GM23248 (cell line): ENCODE measurements around the gene CFAP58. TPM values are rescaled to one million over a fixed set of nuclear protein-coding genes. Genes with fewer than 3 reads are reported as not detected.

Experiments used
- DNase-seq: peaks from one replicate; pipeline ENCODE4 v3.0.0-alpha.2; 2015
- H2AFZ ChIP-seq: fragments of 200-600 bp; sonication (generic); 2 replicates; pipeline ENCODE4 v1.6.1; 2016; ENCODE audit warnings: antibody characterized with exemption
- H3F3A ChIP-seq: fragments of 200-600 bp; sonication (generic); 2 replicates; pipeline ENCODE4 v1.6.1; 2016; ENCODE audit warnings: mild to moderate bottlenecking, antibody characterized with exemption, mixed run types; ENCODE audit not compliant: insufficient read depth
- H3K27ac ChIP-seq: fragments of 200-600 bp; sonication (generic); 2 replicates; pipeline ENCODE4 v1.5.1; 2016; ENCODE audit warnings: mild to moderate bottlenecking
- H3K27me3 ChIP-seq: fragments of 200-600 bp; sonication (generic); replicated peaks from 2 replicates; pipeline ENCODE4 v1.6.1; 2016; ENCODE audit warnings: mild to moderate bottlenecking; ENCODE audit not compliant: insufficient read depth
- H3K36me3 ChIP-seq: fragments of 200-600 bp; sonication (generic); 2 replicates; pipeline ENCODE4 v1.6.1; 2016; ENCODE audit warnings: low read depth, mild to moderate bottlenecking
- H3K4me1 ChIP-seq: fragments of 200-600 bp; sonication (generic); 2 replicates; pipeline ENCODE4 v1.6.1; 2016; ENCODE audit warnings: mild to moderate bottlenecking; ENCODE audit not compliant: insufficient read depth
- H3K4me2 ChIP-seq: fragments of 200-600 bp; sonication (generic); one replicate; pipeline ENCODE4 v1.6.1; 2016; ENCODE audit warnings: mild to moderate bottlenecking; ENCODE audit not compliant: unreplicated experiment
- H3K4me3 ChIP-seq: fragments of 200-600 bp; sonication (generic); 2 replicates; pipeline ENCODE4 v1.5.1; 2016; ENCODE audit warnings: mild to moderate bottlenecking
- H3K79me2 ChIP-seq: fragments of 200-600 bp; sonication (generic); 2 replicates; pipeline ENCODE4 v1.6.1; 2016; ENCODE audit warnings: mild to moderate bottlenecking; ENCODE audit not compliant: insufficient read depth
- H3K9ac ChIP-seq: fragments of 200-600 bp; sonication (generic); 2 replicates; pipeline ENCODE4 v1.6.1; 2016; ENCODE audit warnings: mild to moderate bottlenecking
- H3K9me2 ChIP-seq: fragments of 200-600 bp; sonication (generic); 2 replicates; pipeline ENCODE4 v1.6.1; 2016; ENCODE audit warnings: mixed run types, mild to moderate bottlenecking, moderate library complexity; ENCODE audit not compliant: insufficient read depth
- H3K9me3 ChIP-seq: fragments of 200-600 bp; sonication (generic); one replicate; pipeline ENCODE4 v1.6.1; 2017; ENCODE audit warnings: low read depth
- H4K20me1 ChIP-seq: fragments of 200-600 bp; sonication (generic); 2 replicates; pipeline ENCODE4 v1.6.0; 2016; ENCODE audit not compliant: insufficient read depth
- EZH2 ChIP-seq: fragments of 200-600 bp; sonication (generic); IDR thresholded peaks from 2 replicates; pipeline ENCODE4 v1.6.1; 2018; ENCODE audit warnings: antibody characterized with exemption, mild to moderate bottlenecking; ENCODE audit not compliant: insufficient read depth, poor library complexity, severe bottlenecking
- EZH2phosphoT487 ChIP-seq: fragments of 200-600 bp; sonication (generic); IDR thresholded peaks from 2 replicates; pipeline ENCODE4 v1.6.1; 2018; ENCODE audit warnings: antibody characterized with exemption, moderate library complexity, mild to moderate bottlenecking, low read depth; ENCODE audit not compliant: insufficient read depth
- WGBS, 2 experiments: methylation state at CpG; one replicate each; pipeline ENCODE4 v1.1.6; 2015 to 2017; ENCODE audit warnings: low lambda C conversion rate in 2 of 2, low coverage in 1 of 2; ENCODE audit errors: missing lambda C conversion rate in 2 of 2; 5-methylcytosine and 5-hydroxymethylcytosine counted together
- in situ Hi-C: fragments of 300-500 bp; cut with MboI; formaldehyde crosslinking; loops from 2 replicates; pipeline ENCODE4 v1.15.0; 2020
- polyA plus RNA-seq: library from polyadenylated mRNA; unstranded; fragments of >200 nt; fragmentation: Nextera tagmentation; extraction: Ambion mirVana; gene quantifications from 2 replicates; pipeline ENCODE4 v1.2.1, GENCODE V29; 2016
- total RNA-seq: library from RNA; depleted of rRNA; stranded (reverse); fragments of >200 nt; shearing (Covaris generic); gene quantifications from 2 replicates; pipeline ENCODE4 v1.2.3, GENCODE V29; 2014

CFAP58 gene
- total and polyA plus RNA-seq, 2 experiments from 2014 or later: 0.22 to 0.30 TPM

GRCh38 chr10:104480797-104481196 lies 127.2 kb downstream of the CFAP58 start:
- no peaks in the 10 kb centered on the region for H3K9me2 ChIP-seq
- no peaks in the 10 kb centered on the region for H3K9me3 ChIP-seq
- no peak overlapping the region for H2AFZ ChIP-seq
- H3K27ac ChIP-seq: no peak overlapping the region
- H3K4me3 ChIP-seq: no peak overlapping the region
- no peaks in the 10 kb centered on the region for H3F3A ChIP-seq
- H3K9ac ChIP-seq: no peak overlapping the region
- H3K27me3 ChIP-seq: peaks cover 6% of the 10 kb centered on the region
- in situ Hi-C loops: no loop called here
- TF ChIP-seq EZH2: no peak
- TF ChIP-seq EZH2phosphoT487: no peak
- DNase-seq: no peak
- no peaks in the 10 kb centered on the region for H3K4me1 ChIP-seq
- H4K20me1 ChIP-seq: no peaks in the 10 kb centered on the region
- H3K79me2 ChIP-seq: no peaks in the 10 kb centered on the region
- no peaks in the 10 kb centered on the region for H3K36me3 ChIP-seq
- WGBS, 2 experiments: 44 to 51% methylated on average over 3 of the region's 3 CpGs
- H3K4me2 ChIP-seq: no peak overlapping the region

DNA sequence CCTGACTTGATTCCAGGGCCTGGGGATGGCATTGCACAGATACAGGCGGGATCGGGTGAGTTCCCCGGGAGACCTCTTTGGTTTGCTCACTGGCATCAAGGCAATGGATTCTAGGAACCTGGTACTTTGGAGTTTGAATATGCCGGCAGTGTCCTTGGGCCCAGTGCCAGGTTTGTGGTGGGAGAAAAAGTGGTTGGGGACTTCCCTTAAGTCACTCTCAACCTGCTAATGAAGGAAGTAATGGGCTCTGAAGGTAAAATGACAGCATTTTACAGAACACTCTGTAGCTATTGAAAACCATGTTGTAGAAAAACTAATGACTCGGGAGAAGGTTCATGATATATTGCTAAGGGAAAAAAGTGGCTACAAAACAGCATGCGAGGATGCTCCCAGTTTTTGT lies 129.9 kb downstream of the CFAP58 start:
- Histone ChIP-seq H3K4me1 (no peaks in the 10 kb centered on the region), H3K79me2 (no peaks in the 10 kb centered on the region), H3K4me3 (no peak overlapping the region), H3F3A (no peaks in the 10 kb centered on the region), H3K36me3 (no peaks in the 10 kb centered on the region), H3K4me2 (no peak overlapping the region), H2AFZ (no peak overlapping the region), H3K9me3 (no peaks in the 10 kb centered on the region), H3K27ac (no peak overlapping the region), H4K20me1 (no peaks in the 10 kb centered on the region), H3K27me3 (peaks cover 6% of the 10 kb centered on the region), H3K9ac (no peak overlapping the region), H3K9me2 (no peaks in the 10 kb centered on the region)
- TF ChIP-seq EZH2phosphoT487: no peak
- TF ChIP-seq EZH2: no peak
- no peak for DNase-seq
- WGBS, 2 experiments: 58 to 59% methylated on average over 6 of the region's 6 CpGs
- in situ Hi-C loops: no loop called here

- Histone ChIP-seq H2AFZ (no peak overlapping the region), H3K9ac (no peak overlapping the region), H3K4me1 (no peaks in the 10 kb centered on the region), H3F3A (no peaks in the 10 kb centered on the region), H3K9me3 (no peaks in the 10 kb centered on the region), H3K36me3 (no peaks in the 10 kb centered on the region), H3K4me3 (no peak overlapping the region), H3K9me2 (no peaks in the 10 kb centered on the region), H3K27ac (no peak overlapping the region), H3K79me2 (no peaks in the 10 kb centered on the region), H4K20me1 (no peaks in the 10 kb centered on the region), H3K27me3 (peaks cover 6% of the 10 kb centered on the region), H3K4me2 (no peak overlapping the region)
- in situ Hi-C loops: no loop called here
- no peak for DNase-seq
- WGBS, 2 experiments: 59 to 62% methylated on average over 3 of the region's 3 CpGs
- no peak for TF ChIP-seq EZH2
- TF ChIP-seq EZH2phosphoT487: no peak
These were observed 132.0 kb downstream of the CFAP58 start for GRCh38 chr10:104485632-104486031.

GRCh38 chr10:104486803-104487202 lies 133.2 kb downstream of the CFAP58 start:
- Histone ChIP-seq H3K4me3 (no peak overlapping the region), H3K9me2 (no peaks in the 10 kb centered on the region), H3K4me2 (no peak overlapping the region), H2AFZ (no peak overlapping the region), H3K27me3 (peaks cover 6% of the 10 kb centered on the region), H4K20me1 (no peaks in the 10 kb centered on the region), H3K27ac (no peak overlapping the region), H3K4me1 (no peaks in the 10 kb centered on the region), H3K9ac (no peak overlapping the region), H3K9me3 (no peaks in the 10 kb centered on the region), H3K36me3 (no peaks in the 10 kb centered on the region), H3K79me2 (no peaks in the 10 kb centered on the region), H3F3A (no peaks in the 10 kb centered on the region)
- DNase-seq: no peak
- TF ChIP-seq EZH2phosphoT487 (no peak), EZH2 (no peak)
- whole genome bisulfite sequencing, 2 experiments: 53 to 65% methylated on average over 1 of the region's 1 CpG
- in situ Hi-C loops: no loop called here

DNA sequence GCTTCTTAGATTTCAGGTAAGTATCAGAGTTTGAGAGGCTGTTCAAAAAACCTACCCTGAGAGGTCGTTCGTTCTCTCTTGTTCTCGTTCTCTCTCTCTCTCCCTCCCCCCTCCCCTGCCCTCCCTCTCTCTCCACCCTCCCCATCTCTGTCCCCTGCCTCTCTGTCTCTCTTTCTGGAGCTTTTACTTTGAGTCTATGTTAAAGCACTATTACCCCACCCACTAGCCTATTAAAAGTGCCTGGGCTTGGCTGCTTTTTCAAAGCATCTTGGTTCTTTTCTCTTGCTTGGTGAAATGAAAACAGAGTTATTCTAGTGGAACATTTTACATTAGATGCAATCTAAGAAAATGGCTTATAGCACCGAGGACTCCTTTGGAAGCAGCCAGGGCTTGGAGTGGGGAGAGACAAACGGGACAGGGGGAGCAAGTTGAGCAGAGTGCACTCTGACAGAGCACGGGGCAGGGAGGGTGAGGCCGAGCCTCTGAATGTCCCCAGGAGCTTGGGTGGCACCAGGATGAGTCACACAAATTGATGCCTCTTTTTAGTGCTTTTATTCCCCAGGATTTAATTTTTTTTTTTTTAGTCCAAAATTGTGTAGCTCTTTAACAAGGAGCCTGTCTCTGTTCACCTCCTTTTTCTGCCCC lies 134.3 kb downstream of the CFAP58 start:
- TF ChIP-seq EZH2 (no peak), EZH2phosphoT487 (no peak)
- Histone ChIP-seq H3K4me2 (no peak overlapping the region), H2AFZ (no peak overlapping the region), H3K36me3 (no peaks in the 10 kb centered on the region), H3K4me3 (no peak overlapping the region), H3K4me1 (no peaks in the 10 kb centered on the region), H3K27ac (no peak overlapping the region), H3K79me2 (no peaks in the 10 kb centered on the region), H3K9me2 (no peaks in the 10 kb centered on the region), H3K9me3 (no peaks in the 10 kb centered on the region), H4K20me1 (no peaks in the 10 kb centered on the region), H3K27me3 (peaks cover 6% of the 10 kb centered on the region), H3K9ac (no peak overlapping the region), H3F3A (no peaks in the 10 kb centered on the region)
- peak; percentile 23 for DNase-seq
- 18 to 30% methylated on average over 6 to 7 of the region's 7 CpGs for WGBS, 2 experiments
- in situ Hi-C loops: no loop called here
